Panc1 (cell line): ENCODE measurements around the gene DSCAML1.

Experiments
- CTCF ChIP-seq: fragments of 450-650 bp; IDR thresholded peaks from 2 replicates; pipeline ENCODE4 v1.5.1; 2017; ENCODE audit warnings: mild to moderate bottlenecking
- POLR2AphosphoS5 ChIP-seq: IDR thresholded peaks from 2 replicates; pipeline ENCODE4 v1.6.1; 2012; ENCODE audit warnings: mild to moderate bottlenecking, low read depth, low read length, moderate library complexity

- TF ChIP-seq POLR2AphosphoS5 (no peak), CTCF (no peak)
These were observed 388.7 kb downstream of the DSCAML1 start for GRCh38 chr11:117408356-117408755.
